GM12891 (cell line): ENCODE data around the gene LRRC9.

Source experiments
- PAX5 ChIP-seq: IDR thresholded peaks from 2 replicates; pipeline ENCODE4 v1.6.1; 2011; ENCODE audit warnings: low read length, moderate library complexity, mild to moderate bottlenecking; ENCODE audit not compliant: insufficient read depth, severe bottlenecking
- POLR2A ChIP-seq: IDR thresholded peaks from 2 replicates; pipeline ENCODE4 v1.6.1; 2011; ENCODE audit warnings: low read depth, low read length, control low read depth
- POLR2AphosphoS5 ChIP-seq: IDR thresholded peaks from 2 replicates; pipeline ENCODE4 v1.6.1; 2011; ENCODE audit warnings: low read depth, low read length, control low read depth
- SPI1 ChIP-seq: IDR thresholded peaks from 2 replicates; pipeline ENCODE4 v1.6.1; 2011; ENCODE audit warnings: low read depth, low read length, control low read depth

GRCh38 chr14:60095781-60096450 lies 176.0 kb downstream of the LRRC9 start:
- TF ChIP-seq POLR2AphosphoS5, result no peak
- no peak for TF ChIP-seq POLR2A
- no peak for TF ChIP-seq SPI1
- TF ChIP-seq PAX5, result no peak
